ENCODE results near the gene BRCA1.

The BRCA1 gene

GRCh38 chr17:43043307-43043706 is 81.9 kb downstream of the BRCA1 start:
- TF ChIP-seq CTCF (IDR thresholded peaks at IDR 0.05; ENCODE audit: poor library complexity, severe bottlenecking): no peak
- Histone ChIP-seq H3K4me1 (ENCODE audit: insufficient read depth, poor library complexity, severe bottlenecking) (no peaks in the 10 kb centered on the region), H3K9me3 (ENCODE audit: severe bottlenecking) (no peaks in the 10 kb centered on the region), H3K27me3 (ENCODE audit: insufficient read depth, poor library complexity, severe bottlenecking) (no peaks in the 10 kb centered on the region), H3K4me3 (ENCODE audit: severe bottlenecking) (no peak overlapping the region), H3K36me3 (ENCODE audit: low read depth) (peaks cover 23% of the 10 kb centered on the region), H3K27ac (ENCODE audit: poor library complexity, severe bottlenecking) (no peak overlapping the region)
- DNase-seq (ENCODE audit: low spot score) (no peak), ATAC-seq (ENCODE audit: low read depth) (no peak)

GRCh38 chr17:43042025-43042628 is 83.0 kb downstream of the BRCA1 start:
- no peaks in the 10 kb centered on the region for H3K4me1 ChIP-seq (ENCODE audit: insufficient read depth, poor library complexity, severe bottlenecking)
- H3K4me3 ChIP-seq (ENCODE audit: severe bottlenecking): no peak overlapping the region
- ATAC-seq (ENCODE audit: low read depth) (no peak), DNase-seq (ENCODE audit: low spot score) (no peak)
- no peak for TF ChIP-seq CTCF (IDR thresholded peaks at IDR 0.05; ENCODE audit: poor library complexity, severe bottlenecking)
- peaks cover 13% of the 10 kb centered on the region for H3K36me3 ChIP-seq (ENCODE audit: low read depth)
- H3K27me3 ChIP-seq (ENCODE audit: insufficient read depth, poor library complexity, severe bottlenecking): no peaks in the 10 kb centered on the region
- H3K27ac ChIP-seq (ENCODE audit: poor library complexity, severe bottlenecking): no peak overlapping the region
- no peaks in the 10 kb centered on the region for H3K9me3 ChIP-seq (ENCODE audit: severe bottlenecking)

- H3K9me3 ChIP-seq (ENCODE audit: severe bottlenecking): no peaks in the 10 kb centered on the region
- DNase-seq (ENCODE audit: low spot score) (no peak), ATAC-seq (ENCODE audit: low read depth) (no peak)
- H3K4me1 ChIP-seq (ENCODE audit: insufficient read depth, poor library complexity, severe bottlenecking): no peaks in the 10 kb centered on the region
- no peak overlapping the region for H3K4me3 ChIP-seq (ENCODE audit: severe bottlenecking)
- TF ChIP-seq CTCF (IDR thresholded peaks at IDR 0.05; ENCODE audit: poor library complexity, severe bottlenecking): no peak
- no peaks in the 10 kb centered on the region for H3K27me3 ChIP-seq (ENCODE audit: insufficient read depth, poor library complexity, severe bottlenecking)
- H3K27ac ChIP-seq (ENCODE audit: poor library complexity, severe bottlenecking): no peak overlapping the region
- H3K36me3 ChIP-seq (ENCODE audit: low read depth): peaks cover 8% of the 10 kb centered on the region
Observed at GRCh38 chr17:43040655-43041054, 84.5 kb downstream of the BRCA1 start.

GRCh38 chr17:43039646-43040045 is 85.5 kb downstream of the BRCA1 start:
- no peak overlapping the region for H3K4me3 ChIP-seq (ENCODE audit: severe bottlenecking)
- H3K36me3 ChIP-seq (ENCODE audit: low read depth): no peaks in the 10 kb centered on the region
- no peak overlapping the region for H3K27ac ChIP-seq (ENCODE audit: poor library complexity, severe bottlenecking)
- no peaks in the 10 kb centered on the region for H3K27me3 ChIP-seq (ENCODE audit: insufficient read depth, poor library complexity, severe bottlenecking)
- no peaks in the 10 kb centered on the region for H3K4me1 ChIP-seq (ENCODE audit: insufficient read depth, poor library complexity, severe bottlenecking)
- TF ChIP-seq CTCF (IDR thresholded peaks at IDR 0.05; ENCODE audit: poor library complexity, severe bottlenecking): no peak
- H3K9me3 ChIP-seq (ENCODE audit: severe bottlenecking): no peaks in the 10 kb centered on the region
- no peak for DNase-seq (ENCODE audit: low spot score)
- no peak for ATAC-seq (ENCODE audit: low read depth)

GRCh38 chr17:43034894-43035293 is 90.3 kb downstream of the BRCA1 start:
- Histone ChIP-seq H3K27ac (ENCODE audit: poor library complexity, severe bottlenecking) (no peak overlapping the region), H3K4me1 (ENCODE audit: insufficient read depth, poor library complexity, severe bottlenecking) (no peaks in the 10 kb centered on the region), H3K9me3 (ENCODE audit: severe bottlenecking) (no peaks in the 10 kb centered on the region), H3K36me3 (ENCODE audit: low read depth) (no peaks in the 10 kb centered on the region), H3K27me3 (ENCODE audit: insufficient read depth, poor library complexity, severe bottlenecking) (no peaks in the 10 kb centered on the region), H3K4me3 (ENCODE audit: severe bottlenecking) (no peak overlapping the region)
- ATAC-seq (ENCODE audit: low read depth): no peak
- TF ChIP-seq CTCF (IDR thresholded peaks at IDR 0.05; ENCODE audit: poor library complexity, severe bottlenecking): no peak
- no peak for DNase-seq (ENCODE audit: low spot score)
